Measurements from ENCODE around the gene RFX1.
"Not testable (repeated sequence)": the region's sequence is repeated elsewhere in the genome, so short reads cannot be mapped to it uniquely, and the experiment has no call there.

Gene RFX1

DNA sequence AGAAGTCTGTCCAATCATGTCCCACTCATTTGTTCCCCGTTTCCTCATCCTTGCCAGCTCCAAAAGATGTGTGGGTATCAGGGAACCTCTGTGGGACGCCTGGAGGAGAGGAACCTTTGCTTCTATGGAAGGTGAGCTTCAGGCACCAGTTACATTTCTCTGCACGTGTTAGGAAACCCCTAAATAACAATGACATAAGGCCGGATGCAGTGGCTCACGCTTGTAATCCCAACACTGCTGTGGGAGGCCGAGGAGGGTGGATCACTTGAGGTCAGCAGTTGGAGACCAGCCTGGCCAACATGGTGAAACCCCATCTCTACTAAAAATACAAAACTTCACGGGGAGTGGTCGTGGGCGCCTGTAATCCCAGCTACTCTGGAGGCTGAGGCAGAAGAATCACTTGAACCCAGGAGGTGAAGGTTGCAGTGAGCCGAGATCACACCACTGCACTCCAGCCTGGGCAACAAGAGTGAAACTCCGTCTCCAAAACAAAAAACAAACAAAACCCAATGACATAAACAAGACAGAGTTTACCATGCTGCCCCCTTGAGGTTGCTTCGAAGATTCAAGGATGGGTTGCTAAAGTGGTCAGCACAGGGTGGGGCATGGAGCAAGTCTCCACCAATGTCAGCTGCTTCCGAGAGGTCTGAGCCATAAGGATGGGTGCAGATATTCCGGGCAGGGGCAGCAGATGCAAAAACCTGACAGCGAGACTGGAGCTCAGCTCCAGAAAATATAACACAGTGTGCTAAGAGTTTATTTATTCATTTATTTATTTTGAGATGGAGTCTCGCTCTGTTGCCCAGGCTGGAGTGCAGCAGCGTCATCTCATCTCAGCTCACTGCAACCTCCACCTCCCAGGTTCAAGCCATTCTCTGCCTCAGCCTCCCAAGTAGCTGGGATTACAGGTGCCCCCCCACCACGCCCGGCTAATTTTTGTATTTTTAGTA is 36.8 kb upstream of the RFX1 start:
- H3K36me3 ChIP-seq (ENCODE audit: insufficient read depth, low read length); H3K4me3 ChIP-seq (ENCODE audit: low read length); H3K9ac ChIP-seq (ENCODE audit: low read depth, low read length); H3K9me3 ChIP-seq (replicated peaks; ENCODE audit: low read length); H3K4me1 ChIP-seq (ENCODE audit: control insufficient read depth, insufficient read depth, low read length); H3K27me3 ChIP-seq (ENCODE audit: control insufficient read depth, insufficient read depth, low read length): not testable (repeated sequence)
- H3K4me2 ChIP-seq (ENCODE audit: low read length) = peak overlapping the region; percentile 14

DNA sequence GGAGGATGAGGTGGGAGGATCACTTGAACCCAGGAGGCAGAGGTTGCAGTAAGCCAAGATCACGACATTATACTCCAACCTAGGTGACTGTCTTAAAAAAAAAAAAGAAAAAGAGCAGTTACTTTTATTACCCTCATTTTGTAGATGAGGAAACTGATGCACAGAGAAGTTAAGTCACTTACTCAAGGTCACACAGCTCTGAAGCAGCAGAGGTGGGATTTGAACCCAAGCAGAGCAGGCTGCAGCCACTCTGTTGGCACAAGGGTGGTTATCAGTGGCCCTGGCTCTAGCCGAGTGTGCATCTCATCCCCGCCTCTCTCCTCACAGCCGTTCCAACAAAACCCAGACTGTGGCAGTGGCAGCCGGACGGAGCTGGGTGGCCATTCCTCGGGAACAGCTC is 33.1 kb upstream of the RFX1 start:
- Histone ChIP-seq H3K36me3 (ENCODE audit: insufficient read depth, low read length) (no peaks in the 10 kb centered on the region), H3K27me3 (ENCODE audit: control insufficient read depth, insufficient read depth, low read length) (no peaks in the 10 kb centered on the region), H3K4me2 (ENCODE audit: low read length) (no peak overlapping the region), H3K4me1 (ENCODE audit: control insufficient read depth, insufficient read depth, low read length) (peaks cover 7% of the 10 kb centered on the region), H3K4me3 (ENCODE audit: low read length) (no peak overlapping the region), H3K9me3 (replicated peaks; ENCODE audit: low read length) (no peaks in the 10 kb centered on the region), H3K9ac (ENCODE audit: low read depth, low read length) (no peak overlapping the region)

DNA sequence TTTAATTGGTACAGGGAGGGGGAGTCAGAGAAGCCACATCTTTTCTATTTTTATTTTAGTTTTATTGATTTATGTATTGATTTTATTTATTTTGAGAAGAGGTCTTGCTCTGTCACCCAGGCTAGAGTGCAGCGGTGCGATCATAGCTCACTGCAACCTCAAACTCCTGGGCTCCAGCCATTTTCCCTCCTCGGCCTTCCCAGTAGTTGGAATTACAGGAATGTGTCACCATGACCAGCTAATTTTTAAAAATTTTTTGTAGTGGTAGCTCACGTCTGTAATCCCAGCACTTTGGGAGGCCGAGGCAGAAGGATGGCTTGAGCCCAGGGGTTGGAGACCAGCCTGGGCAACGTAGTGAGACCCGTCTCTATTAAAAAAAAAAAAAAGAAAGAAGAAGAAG is 29.6 kb upstream of the RFX1 start:
- H3K4me3 ChIP-seq (ENCODE audit: low read length) = no peak overlapping the region

DNA sequence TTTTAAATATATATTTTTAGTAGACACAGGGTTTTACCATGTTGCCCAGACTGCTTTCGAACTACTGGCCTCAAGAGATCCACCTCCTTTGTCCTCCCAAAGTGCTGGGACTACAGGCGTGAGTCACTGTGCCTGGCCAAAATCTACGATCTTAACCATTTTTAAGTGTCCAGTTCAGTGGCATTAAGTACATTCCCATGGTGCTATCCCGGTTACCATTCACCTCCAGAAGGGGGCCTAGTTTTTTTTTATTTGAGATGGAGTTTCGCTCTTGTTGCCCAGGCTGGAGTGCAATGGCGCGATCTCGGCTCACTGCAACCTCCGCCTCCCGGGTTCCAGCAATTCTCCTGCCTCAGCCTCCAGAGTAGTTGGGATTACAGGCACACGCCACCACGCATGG is 29.0 kb upstream of the RFX1 start:
- not testable (repeated sequence) for H3K4me3 ChIP-seq (ENCODE audit: low read length); H3K4me1 ChIP-seq (ENCODE audit: control insufficient read depth, insufficient read depth, low read length); H3K9me3 ChIP-seq (replicated peaks; ENCODE audit: low read length); H3K9ac ChIP-seq (ENCODE audit: low read depth, low read length); H3K4me2 ChIP-seq (ENCODE audit: low read length); H3K36me3 ChIP-seq (ENCODE audit: insufficient read depth, low read length)
- peaks cover 12% of the 10 kb centered on the region for H3K27me3 ChIP-seq (ENCODE audit: control insufficient read depth, insufficient read depth, low read length)

More for the DNA sequence above, 29.6 kb upstream of the RFX1 start:
- Histone ChIP-seq H3K9ac (ENCODE audit: low read depth, low read length) (no peak overlapping the region), H3K9me3 (replicated peaks; ENCODE audit: low read length) (no peaks in the 10 kb centered on the region), H3K27me3 (ENCODE audit: control insufficient read depth, insufficient read depth, low read length) (peaks cover 7% of the 10 kb centered on the region), H3K36me3 (ENCODE audit: insufficient read depth, low read length) (no peaks in the 10 kb centered on the region), H3K4me2 (ENCODE audit: low read length) (no peak overlapping the region), H3K4me1 (ENCODE audit: control insufficient read depth, insufficient read depth, low read length) (peaks cover 5% of the 10 kb centered on the region)

DNA sequence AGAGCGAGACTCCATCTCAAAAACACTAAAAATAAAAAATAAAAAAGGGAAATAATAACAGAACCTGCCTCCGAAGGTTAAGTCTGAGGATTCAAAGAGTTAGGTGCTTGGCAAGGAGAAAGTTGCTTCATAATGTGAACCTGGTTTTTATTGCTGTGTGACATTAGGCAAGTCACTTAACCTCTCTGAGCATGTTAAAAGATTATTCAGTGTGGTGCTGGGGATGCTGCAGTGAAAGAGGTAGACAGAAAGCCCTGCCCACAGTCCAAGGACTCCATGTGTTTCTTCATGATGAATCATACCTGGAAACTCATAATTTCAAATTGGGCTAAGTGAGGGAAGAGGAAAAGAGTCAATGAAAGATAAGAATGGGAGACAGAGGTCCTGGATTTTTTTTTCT is 27.8 kb upstream of the RFX1 start:
- Histone ChIP-seq H3K4me3 (ENCODE audit: low read length) (no peak overlapping the region), H3K4me2 (ENCODE audit: low read length) (no peak overlapping the region), H3K4me1 (ENCODE audit: control insufficient read depth, insufficient read depth, low read length) (peaks cover 5% of the 10 kb centered on the region), H3K9ac (ENCODE audit: low read depth, low read length) (no peak overlapping the region), H3K9me3 (replicated peaks; ENCODE audit: low read length) (no peaks in the 10 kb centered on the region), H3K27me3 (ENCODE audit: control insufficient read depth, insufficient read depth, low read length) (peaks cover 14% of the 10 kb centered on the region), H3K36me3 (ENCODE audit: insufficient read depth, low read length) (no peaks in the 10 kb centered on the region)

DNA sequence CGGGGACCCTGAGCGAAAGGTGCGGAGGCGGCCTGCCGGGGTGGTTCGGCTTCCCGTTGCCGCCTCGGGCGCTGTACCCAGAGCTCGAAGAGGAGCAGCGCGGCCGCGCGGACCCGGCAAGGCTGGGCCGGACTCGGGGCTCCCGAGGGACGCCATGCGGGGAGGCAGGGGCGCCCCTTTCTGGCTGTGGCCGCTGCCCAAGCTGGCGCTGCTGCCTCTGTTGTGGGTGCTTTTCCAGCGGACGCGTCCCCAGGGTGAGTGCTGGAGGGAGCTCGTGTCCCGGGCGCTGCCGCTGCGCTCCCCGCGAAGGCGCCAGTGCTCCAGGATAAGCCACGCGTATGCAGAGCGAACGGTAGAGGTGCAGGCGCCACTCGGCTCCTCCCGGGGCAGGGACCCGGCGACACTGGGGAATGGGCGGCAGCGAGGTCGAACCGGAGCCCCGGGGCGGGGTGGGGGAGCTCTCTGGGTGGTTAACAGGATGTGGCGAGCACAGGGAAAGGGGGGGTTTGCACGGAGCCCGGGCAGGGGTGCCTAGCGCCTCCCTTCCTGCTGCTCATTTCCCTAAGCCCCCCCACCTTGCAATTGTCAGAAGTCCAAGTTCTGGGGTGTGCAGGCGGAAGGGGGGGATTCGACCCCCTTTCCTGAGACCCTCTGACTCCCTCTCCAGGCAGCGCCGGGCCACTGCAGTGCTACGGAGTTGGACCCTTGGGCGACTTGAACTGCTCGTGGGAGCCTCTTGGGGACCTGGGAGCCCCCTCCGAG is 25.8 kb upstream of the RFX1 start, which contains the start of gene IL27RA:
Gene IL27RA, plus strand, starts transcription at position 44 of the 762 bp plus-strand sequence. Its CDS starts 111 bp downstream, at position 155.
- H3K9ac ChIP-seq (ENCODE audit: low read depth, low read length) = peak within 1 kb of the TSS; percentile 68
- peak within 1 kb of the TSS; percentile 96 for H3K4me2 ChIP-seq (ENCODE audit: low read length)
- peaks cover 5% of the 10 kb centered on the region for H3K4me1 ChIP-seq (ENCODE audit: control insufficient read depth, insufficient read depth, low read length)
- no peaks in the 10 kb centered on the region for H3K9me3 ChIP-seq (replicated peaks; ENCODE audit: low read length)
- peaks cover 27% of the 10 kb centered on the region for H3K27me3 ChIP-seq (ENCODE audit: control insufficient read depth, insufficient read depth, low read length)
- no peaks in the 10 kb centered on the region for H3K36me3 ChIP-seq (ENCODE audit: insufficient read depth, low read length)
- peak within 1 kb of the TSS; percentile 73 for H3K4me3 ChIP-seq (ENCODE audit: low read length)

DNA sequence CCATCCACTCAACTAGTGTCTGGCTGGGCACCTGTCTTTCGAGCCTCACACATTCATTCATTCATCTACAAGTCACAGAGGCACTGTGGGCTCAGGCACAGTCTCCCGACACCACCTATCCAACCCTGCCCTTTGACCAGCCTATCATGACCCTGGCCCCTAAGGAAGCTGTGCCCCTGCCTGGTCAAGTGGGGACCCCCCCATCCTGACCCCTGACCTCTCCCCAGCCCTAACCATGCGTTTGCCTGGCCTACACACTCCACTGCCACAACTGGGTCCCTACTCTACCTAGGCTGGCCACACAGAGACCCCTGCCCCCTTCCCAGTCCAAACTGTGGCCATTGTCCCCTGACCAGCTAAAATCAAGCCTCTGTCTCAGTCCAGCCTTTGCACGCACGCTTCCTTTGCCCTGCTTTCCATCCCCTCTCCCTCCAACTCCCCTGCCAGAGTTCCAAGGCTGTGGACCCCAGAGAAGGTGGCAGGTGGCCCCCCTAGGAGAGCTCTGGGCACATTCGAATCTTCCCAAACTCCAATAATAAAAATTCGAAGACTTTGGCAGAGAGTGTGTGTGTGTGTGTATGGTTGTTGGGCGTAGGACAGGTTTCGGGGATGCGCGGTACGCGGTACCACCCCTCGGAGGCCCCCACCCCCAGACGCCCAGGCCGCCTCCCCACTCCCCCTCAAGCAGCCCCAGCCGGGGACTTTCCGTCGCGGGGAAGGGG is 25.0 kb upstream of the RFX1 start:
- H3K27me3 ChIP-seq (ENCODE audit: control insufficient read depth, insufficient read depth, low read length) = peaks cover 27% of the 10 kb centered on the region
- peaks cover 5% of the 10 kb centered on the region for H3K4me1 ChIP-seq (ENCODE audit: control insufficient read depth, insufficient read depth, low read length)
- H3K9me3 ChIP-seq (replicated peaks; ENCODE audit: low read length) = no peaks in the 10 kb centered on the region
- H3K36me3 ChIP-seq (ENCODE audit: insufficient read depth, low read length) = no peaks in the 10 kb centered on the region
- peak overlapping the region; percentile 96 for H3K4me2 ChIP-seq (ENCODE audit: low read length)
- peak overlapping the region; percentile 73 for H3K4me3 ChIP-seq (ENCODE audit: low read length)
- H3K9ac ChIP-seq (ENCODE audit: low read depth, low read length) = peak overlapping the region; percentile 68

DNA sequence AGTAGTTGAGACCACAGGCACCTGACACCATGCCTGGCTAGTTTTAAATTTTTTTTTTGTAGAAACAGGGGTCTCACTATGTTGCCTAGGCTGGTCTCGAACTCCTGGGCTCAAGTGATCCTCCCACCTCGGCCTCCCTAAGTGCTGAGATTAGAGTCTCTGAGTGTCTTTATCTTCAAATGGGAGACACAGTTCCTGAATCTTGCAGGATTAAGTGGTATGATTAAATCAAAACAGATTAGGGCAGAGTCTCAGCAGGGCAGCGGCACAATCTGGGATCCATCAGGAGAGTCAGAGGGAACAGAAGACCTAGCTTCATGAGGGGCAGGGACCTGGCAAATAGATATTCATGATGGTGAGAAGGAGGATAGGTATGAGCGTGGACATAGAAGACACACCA is 22.8 kb upstream of the RFX1 start:
- H3K4me3 ChIP-seq (ENCODE audit: low read length) = no peak overlapping the region
- no peaks in the 10 kb centered on the region for H3K9me3 ChIP-seq (replicated peaks; ENCODE audit: low read length)
- no peak overlapping the region for H3K9ac ChIP-seq (ENCODE audit: low read depth, low read length)
- H3K36me3 ChIP-seq (ENCODE audit: insufficient read depth, low read length) = no peaks in the 10 kb centered on the region
- peaks cover 5% of the 10 kb centered on the region for H3K4me1 ChIP-seq (ENCODE audit: control insufficient read depth, insufficient read depth, low read length)
- H3K27me3 ChIP-seq (ENCODE audit: control insufficient read depth, insufficient read depth, low read length) = peaks cover 27% of the 10 kb centered on the region
- no peak overlapping the region for H3K4me2 ChIP-seq (ENCODE audit: low read length)

DNA sequence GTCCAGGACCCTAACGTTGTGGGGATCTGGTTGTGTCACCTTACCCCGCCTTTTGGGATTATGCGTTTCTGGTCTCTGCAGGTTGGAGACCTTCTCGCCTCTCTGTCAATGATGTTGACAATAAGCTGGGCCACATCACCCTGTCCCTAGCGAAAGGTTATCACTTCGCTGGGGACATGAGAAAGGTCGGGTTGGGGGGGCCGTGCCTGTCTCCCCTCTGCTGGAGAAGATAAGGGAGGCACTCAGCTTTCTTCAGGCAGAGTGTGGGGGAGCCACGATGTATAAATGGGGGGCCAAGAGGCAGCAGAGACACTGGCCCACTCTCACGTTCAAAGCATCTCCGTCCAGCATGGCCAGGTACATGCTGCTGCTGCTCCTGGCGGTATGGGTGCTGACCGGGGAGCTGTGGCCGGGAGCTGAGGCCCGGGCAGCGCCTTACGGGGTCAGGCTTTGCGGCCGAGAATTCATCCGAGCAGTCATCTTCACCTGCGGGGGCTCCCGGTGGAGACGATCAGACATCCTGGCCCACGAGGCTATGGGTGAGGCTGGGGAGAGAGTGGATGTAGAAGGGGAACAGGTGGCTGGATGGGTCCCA is 21.8 kb upstream of the RFX1 start, which contains the start of gene RLN3:
Gene RLN3, plus strand, starts transcription at position 293 of the 595 bp plus-strand sequence. Its CDS starts 57 bp downstream, at position 350.
- Histone ChIP-seq H3K36me3 (ENCODE audit: insufficient read depth, low read length) (no peaks in the 10 kb centered on the region), H3K9ac (ENCODE audit: low read depth, low read length) (no peak within 1 kb of the TSS), H3K4me1 (ENCODE audit: control insufficient read depth, insufficient read depth, low read length) (peaks cover 9% of the 10 kb centered on the region), H3K9me3 (replicated peaks; ENCODE audit: low read length) (no peaks in the 10 kb centered on the region), H3K4me3 (ENCODE audit: low read length) (no peak within 1 kb of the TSS), H3K4me2 (ENCODE audit: low read length) (no peak within 1 kb of the TSS), H3K27me3 (ENCODE audit: control insufficient read depth, insufficient read depth, low read length) (peaks cover 27% of the 10 kb centered on the region)

DNA sequence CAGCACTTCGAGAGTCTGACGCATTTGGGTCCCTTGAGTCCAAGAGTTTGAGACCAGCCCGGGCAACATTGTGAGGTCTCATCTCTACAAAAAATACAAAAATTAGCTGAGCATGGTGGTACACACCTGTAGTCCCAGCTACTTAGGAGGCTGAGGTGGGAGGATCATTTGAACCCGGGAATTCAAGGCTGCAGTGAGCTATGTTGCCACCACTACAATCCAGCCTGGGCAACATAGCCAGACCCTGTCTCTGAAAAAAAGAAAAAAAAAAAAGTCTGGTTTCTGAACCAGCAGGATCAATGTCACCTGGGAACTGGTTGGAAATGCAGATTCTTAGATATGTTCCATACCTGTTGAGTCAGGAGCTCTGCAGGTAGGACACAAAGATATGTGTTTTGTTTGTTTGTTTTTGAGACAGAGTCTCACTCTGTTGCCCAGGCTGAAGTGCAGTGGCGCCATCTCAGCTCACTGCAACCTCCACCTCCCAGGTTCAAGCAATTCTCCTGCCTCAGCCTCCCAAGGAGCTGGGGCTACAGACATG is 20.6 kb upstream of the RFX1 start:
- H3K4me1 ChIP-seq (ENCODE audit: control insufficient read depth, insufficient read depth, low read length); H3K9ac ChIP-seq (ENCODE audit: low read depth, low read length); H3K4me2 ChIP-seq (ENCODE audit: low read length); H3K4me3 ChIP-seq (ENCODE audit: low read length); H3K36me3 ChIP-seq (ENCODE audit: insufficient read depth, low read length); H3K9me3 ChIP-seq (replicated peaks; ENCODE audit: low read length): not testable (repeated sequence)
- peaks cover 27% of the 10 kb centered on the region for H3K27me3 ChIP-seq (ENCODE audit: control insufficient read depth, insufficient read depth, low read length)

Measured in skeletal muscle satellite cell (primary cell).